Sigmoid colon (tissue), 7 donors: ENCODE measurements around the gene FSHB. TPM values are rescaled to one million over a fixed set of nuclear protein-coding genes. Genes with fewer than 3 reads are reported as not detected.

Source experiments
- DNase-seq: peaks from one replicate; pipeline ENCODE4 v3.0.0-alpha.2; 2019
- H3K27ac ChIP-seq, 4 donors: fragments of 200-600 bp; sonication (generic); one replicate each; pipeline ENCODE4 v1.5.1; 2016 to 2019; ENCODE audit warnings: mild to moderate bottlenecking in 1 of 4
- H3K27me3 ChIP-seq, 3 donors: fragments of 200-600 bp; sonication (generic); one replicate each; pipeline ENCODE4 v1.5.1; 2019; ENCODE audit warnings: mild to moderate bottlenecking in 1 of 3
- H3K36me3 ChIP-seq, 4 donors: fragments of 200-600 bp; sonication (generic); one replicate each; pipeline ENCODE4 v1.5.1; 2016 to 2019
- H3K4me1 ChIP-seq, 4 donors: fragments of 200-600 bp; sonication (generic); one replicate each; pipeline ENCODE4 v1.5.1; 2017 to 2019
- H3K4me3 ChIP-seq, 4 donors: fragments of 200-600 bp; sonication (generic); one replicate each; pipeline ENCODE4 v1.5.1; 2017 to 2019; ENCODE audit warnings: mild to moderate bottlenecking in 2 of 4, moderate library complexity in 1 of 4
- H3K9me3 ChIP-seq, 4 donors: fragments of 200-600 bp in 3 of 4; sonication (generic) in 3 of 4; one replicate each; pipeline versions ENCODE4 v1.5.1 to v1.6.1; 2013 to 2019
- CTCF ChIP-seq, 4 experiments: fragments of 450-650 bp in 3 of 4; fragments of 200-600 bp in 1 of 4; IDR thresholded peaks; one replicate each; pipeline ENCODE4 v1.5.1; 2016 to 2019; ENCODE audit warnings: antibody characterized with exemption in 4 of 4, mild to moderate bottlenecking in 3 of 4, moderate library complexity in 2 of 4
- EP300 ChIP-seq, 4 donors: sonication (generic); formaldehyde crosslinking; IDR thresholded peaks; one replicate each; pipeline ENCODE4 v1.6.1; 2017; ENCODE audit warnings: antibody characterized with exemption in 4 of 4
- POLR2A ChIP-seq, 2 donors: fragments of 450-650 bp; IDR thresholded peaks; one replicate each; pipeline ENCODE4 v1.6.1; 2016; ENCODE audit warnings: antibody characterized with exemption in 2 of 2, mild to moderate bottlenecking in 2 of 2, moderate library complexity in 2 of 2
- POLR2AphosphoS5 ChIP-seq, 4 donors: sonication (generic); formaldehyde crosslinking; IDR thresholded peaks; one replicate each; pipeline ENCODE4 v1.6.1; 2017; ENCODE audit warnings: antibody characterized with exemption in 4 of 4
- WGBS, 2 donors: extraction: QIAGEN DNeasy Blood & Tissue Kit; methylation state at CpG; one replicate each; pipeline ENCODE4 v1.1.7; 2013; 5-methylcytosine and 5-hydroxymethylcytosine counted together
- intact Hi-C: fragments of 100-400 bp; cut with DNase I; formaldehyde crosslinking; loops from one replicate; pipeline ENCODE4 v1.15.1; 2023
- polyA plus RNA-seq, 3 donors: library from polyadenylated mRNA; stranded (reverse); fragments of 200-250 nt; gene quantifications; one replicate each; pipeline ENCODE4 v1.2.3, GENCODE V29; 2013
- total RNA-seq, 4 donors: library from RNA; depleted of rRNA; stranded (reverse); fragments of >200 nt; gene quantifications; one replicate each; pipeline ENCODE4 v1.1.0, GENCODE V29; 2016
- donor health status: healthy with polysubstance abuse.
- donor health status: Bipolar disorder and iron deficiency.
- donor health status: healthy.

The FSHB gene
- total and polyA plus RNA-seq, 7 donors = not detected

DNA sequence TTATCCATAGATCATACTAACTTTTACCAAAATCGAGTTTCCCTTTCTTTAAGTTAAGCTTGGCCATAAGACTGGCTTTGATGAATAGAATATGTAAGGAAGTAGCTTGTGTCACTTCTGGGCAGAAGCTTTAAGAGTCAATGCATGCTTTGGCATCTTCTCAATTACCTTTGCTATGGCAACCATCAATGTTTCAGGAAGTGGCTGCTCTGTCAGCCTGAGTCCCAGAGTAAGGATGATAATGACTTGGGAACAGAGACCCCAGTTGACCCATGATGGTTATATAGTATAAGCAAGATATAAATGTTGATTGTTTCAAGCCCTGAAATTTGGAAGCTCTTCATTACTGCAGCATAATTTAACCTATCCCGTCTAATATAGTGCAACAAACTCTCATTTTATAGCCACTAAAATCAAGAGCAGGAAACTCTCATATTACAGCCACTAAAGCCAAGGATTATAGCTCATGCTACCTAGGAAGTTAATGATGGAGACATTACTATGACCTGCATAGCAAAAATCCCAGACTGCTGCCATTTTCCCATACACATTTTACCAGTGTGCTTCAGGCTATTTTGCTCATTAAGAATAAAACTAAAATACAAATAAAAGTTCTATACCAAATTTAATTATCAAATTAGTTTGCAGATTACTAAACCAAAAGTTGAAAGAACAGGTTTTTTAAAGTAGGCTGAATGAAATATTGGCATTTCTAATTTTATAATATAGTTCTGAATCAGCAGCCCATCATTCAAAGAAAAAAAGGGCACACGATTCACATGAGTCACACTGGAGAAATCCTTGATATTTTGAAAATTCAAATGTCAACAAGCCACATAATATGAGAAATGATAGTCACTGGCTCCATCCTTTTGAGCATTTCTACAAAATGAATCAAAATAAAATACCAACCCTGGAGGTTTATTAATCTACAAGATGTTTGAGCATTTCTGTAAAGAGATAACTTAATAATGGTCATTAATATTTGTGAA, 23.8 kb downstream of the FSHB start:
- no peak overlapping the region for H3K4me3 ChIP-seq
- H3K36me3 ChIP-seq = no peaks in the 10 kb centered on the region
- no peak overlapping the region for H3K27ac ChIP-seq
- H3K9me3 ChIP-seq = no peaks in the 10 kb centered on the region
- H3K27me3 ChIP-seq = no peaks in the 10 kb centered on the region
- TF ChIP-seq POLR2A (IDR thresholded peaks at IDR 0.05) (no peak), POLR2AphosphoS5 (IDR thresholded peaks at IDR 0.05) (no peak), CTCF (IDR thresholded peaks at IDR 0.05) (no peak), EP300 (IDR thresholded peaks at IDR 0.05) (no peak)
- 38 to 67% methylated on average over 3 of the region's 3 CpGs for WGBS, 2 donors
- no peak for DNase-seq
- no peaks in the 10 kb centered on the region for H3K4me1 ChIP-seq
- intact Hi-C loops = no loop called here

DNA sequence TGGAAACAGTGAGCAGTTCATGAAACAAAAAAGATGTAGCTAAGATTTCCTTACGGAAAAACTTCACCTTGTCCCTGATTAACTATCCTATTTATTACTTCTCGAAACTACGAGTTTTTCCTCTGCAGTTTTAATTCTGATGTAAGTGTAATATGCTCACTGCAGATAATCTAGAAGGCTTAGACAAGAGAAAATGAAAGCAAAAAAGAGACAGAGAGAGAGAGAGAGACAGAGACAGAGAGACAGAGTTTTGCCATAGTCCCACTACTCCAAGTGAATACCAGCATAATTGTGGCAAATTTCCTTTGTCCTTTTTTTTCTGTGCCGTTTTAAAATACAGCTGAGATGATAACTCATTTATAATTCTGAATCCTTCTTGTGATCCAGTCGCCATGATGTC, 24.8 kb downstream of the FSHB start:
- Histone ChIP-seq H3K4me3 (no peak overlapping the region), H3K9me3 (no peaks in the 10 kb centered on the region), H3K27ac (no peak overlapping the region), H3K27me3 (no peaks in the 10 kb centered on the region), H3K36me3 (no peaks in the 10 kb centered on the region), H3K4me1 (no peaks in the 10 kb centered on the region)
- no peak for DNase-seq
- TF ChIP-seq EP300 (IDR thresholded peaks at IDR 0.05) = no peak
- no peak for TF ChIP-seq POLR2A (IDR thresholded peaks at IDR 0.05)
- no peak for TF ChIP-seq POLR2AphosphoS5 (IDR thresholded peaks at IDR 0.05)
- no peak for TF ChIP-seq CTCF (IDR thresholded peaks at IDR 0.05)
- WGBS, 2 donors = 71 to 81% methylated on average over 5 of the region's 5 CpGs
- intact Hi-C loops = no loop called here

GRCh38 chr11:30257058-30257457, 26.2 kb downstream of the FSHB start:
- Histone ChIP-seq H3K27me3 (no peaks in the 10 kb centered on the region), H3K4me1 (no peaks in the 10 kb centered on the region), H3K4me3 (no peak overlapping the region), H3K27ac (no peak overlapping the region), H3K9me3 (no peaks in the 10 kb centered on the region), H3K36me3 (no peaks in the 10 kb centered on the region)
- 60 to 74% methylated on average over 3 of the region's 3 CpGs for WGBS, 2 donors
- no peak for DNase-seq
- intact Hi-C loops = no loop called here
- TF ChIP-seq POLR2AphosphoS5 (IDR thresholded peaks at IDR 0.05) (no peak), EP300 (IDR thresholded peaks at IDR 0.05) (no peak), POLR2A (IDR thresholded peaks at IDR 0.05) (no peak), CTCF (IDR thresholded peaks at IDR 0.05) (no peak)

- 12 to 43% methylated on average over 1 of the region's 1 CpG for WGBS, 2 donors
- no peak for DNase-seq
- Histone ChIP-seq H3K27me3 (no peaks in the 10 kb centered on the region), H3K27ac (no peak overlapping the region), H3K4me3 (no peak overlapping the region), H3K9me3 (no peaks in the 10 kb centered on the region), H3K4me1 (no peaks in the 10 kb centered on the region), H3K36me3 (no peaks in the 10 kb centered on the region)
- intact Hi-C loops = no loop called here
- TF ChIP-seq POLR2AphosphoS5 (IDR thresholded peaks at IDR 0.05) = no peak
- no peak for TF ChIP-seq POLR2A (IDR thresholded peaks at IDR 0.05)
- TF ChIP-seq EP300 (IDR thresholded peaks at IDR 0.05) = no peak
- no peak for TF ChIP-seq CTCF (IDR thresholded peaks at IDR 0.05)
Observed at GRCh38 chr11:30258679-30259078, 27.9 kb downstream of the FSHB start.
